Measurements from ENCODE around the gene SAFB.
A peak's percentile ranks its signal among the peaks of the same experiment; 100 is the strongest.

SAFB gene

DNA sequence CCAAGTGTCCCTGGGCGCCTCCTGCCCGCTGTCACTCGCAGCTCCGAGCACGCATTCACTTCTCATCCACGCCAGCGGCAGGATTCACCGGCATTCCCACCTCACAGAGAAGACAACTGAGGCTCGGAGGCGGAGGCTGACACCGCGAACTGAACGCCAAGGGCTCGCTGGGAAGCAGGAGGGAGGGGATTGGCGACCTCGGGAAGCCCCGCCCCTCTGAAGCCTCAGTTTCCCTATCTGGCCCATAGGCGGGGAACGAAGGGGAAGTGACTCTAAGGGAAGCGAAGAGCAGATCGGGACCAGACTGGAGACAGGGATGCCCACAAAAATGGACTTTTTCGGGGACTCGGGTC lies 57.2 kb downstream of the SAFB start:
- Mint-ChIP-seq H3K36me3 (ENCODE audit: low read depth) (peaks cover 3% of the 10 kb centered on the region), H3K4me1 (peaks cover 30% of the 10 kb centered on the region), H3K27me3 (ENCODE audit: low read depth) (no peaks in the 10 kb centered on the region), H3K4me3 (peak overlapping the region; percentile 98 to 100 (median 99)), H3K9me3 (no peaks in the 10 kb centered on the region), H3K27ac (peak overlapping the region; percentile 85 to 96 (median 92))
- TF ChIP-seq CTCF (IDR thresholded peaks at IDR 0.05; ENCODE audit: unreplicated experiment in 3 of 3): no peak

DNA sequence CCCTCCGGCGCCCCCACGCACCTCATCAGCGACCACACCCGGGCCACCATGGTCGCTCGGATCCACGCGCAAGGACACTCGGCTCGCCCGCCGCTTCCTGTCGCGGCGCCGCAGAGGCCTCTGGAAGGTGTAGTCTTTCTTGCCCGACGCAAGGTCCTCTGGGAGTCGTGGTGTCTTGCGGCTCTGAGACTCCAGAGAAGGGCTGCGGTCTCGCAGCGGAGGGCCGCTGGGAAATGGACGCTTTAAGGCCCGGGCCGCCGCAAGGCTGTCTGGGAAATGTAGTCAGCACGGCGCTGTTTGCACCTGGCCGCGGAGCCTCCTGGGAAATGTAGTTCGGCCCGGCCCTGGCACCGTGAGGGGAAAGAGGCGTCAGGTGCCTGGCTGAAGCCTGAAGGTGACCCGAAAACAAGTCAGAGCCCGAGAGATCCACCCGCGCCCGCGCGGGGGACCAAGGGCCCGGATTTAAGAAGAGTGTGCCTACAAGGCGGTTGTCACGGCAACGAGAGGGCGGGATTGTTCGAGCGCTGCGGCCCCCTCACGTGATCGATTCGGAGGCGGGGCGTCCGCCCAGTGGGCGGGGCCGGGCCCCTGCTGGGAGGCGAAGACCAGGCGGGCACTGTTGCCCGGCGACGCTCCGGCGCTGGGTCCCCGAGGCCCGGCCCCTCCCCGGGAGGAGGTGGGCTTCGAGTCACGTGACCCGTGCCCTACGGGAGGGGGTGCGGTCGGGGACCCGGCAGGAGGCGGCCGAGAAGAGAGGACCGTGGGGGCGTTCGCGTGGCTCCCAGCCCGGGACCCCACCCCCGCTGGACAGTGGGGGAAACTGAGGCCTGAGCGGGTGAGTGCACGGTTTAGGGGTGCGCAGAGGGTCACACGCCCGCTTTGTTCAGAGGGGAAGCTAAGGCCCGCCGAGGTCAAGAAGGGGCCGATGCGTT lies 57.8 kb downstream of the SAFB start, which contains the start of the genes HSD11B1L and MICOS13:
TSS of gene HSD11B1L (plus strand) at position 591 of the 932 bp plus-strand sequence. CDS start 3,806 bp downstream, outside the sequence.
TSS of gene MICOS13 (minus strand) at position 80 of the 932 bp plus-strand sequence. CDS start at position 50, 30 bp downstream.
- H3K4me3 Mint-ChIP-seq: peak within 1 kb of the TSS; percentile 98 to 100 (median 99)
- peaks cover 24% of the 10 kb centered on the region for H3K4me1 Mint-ChIP-seq
- H3K27ac Mint-ChIP-seq: peak within 1 kb of the TSS; percentile 85 to 96 (median 92)
- TF ChIP-seq CTCF (IDR thresholded peaks at IDR 0.05; ENCODE audit: unreplicated experiment in 3 of 3): no peak
- H3K27me3 Mint-ChIP-seq (ENCODE audit: low read depth): no peaks in the 10 kb centered on the region
- H3K36me3 Mint-ChIP-seq (ENCODE audit: low read depth): peaks cover 3% of the 10 kb centered on the region
- no peaks in the 10 kb centered on the region for H3K9me3 Mint-ChIP-seq

DNA sequence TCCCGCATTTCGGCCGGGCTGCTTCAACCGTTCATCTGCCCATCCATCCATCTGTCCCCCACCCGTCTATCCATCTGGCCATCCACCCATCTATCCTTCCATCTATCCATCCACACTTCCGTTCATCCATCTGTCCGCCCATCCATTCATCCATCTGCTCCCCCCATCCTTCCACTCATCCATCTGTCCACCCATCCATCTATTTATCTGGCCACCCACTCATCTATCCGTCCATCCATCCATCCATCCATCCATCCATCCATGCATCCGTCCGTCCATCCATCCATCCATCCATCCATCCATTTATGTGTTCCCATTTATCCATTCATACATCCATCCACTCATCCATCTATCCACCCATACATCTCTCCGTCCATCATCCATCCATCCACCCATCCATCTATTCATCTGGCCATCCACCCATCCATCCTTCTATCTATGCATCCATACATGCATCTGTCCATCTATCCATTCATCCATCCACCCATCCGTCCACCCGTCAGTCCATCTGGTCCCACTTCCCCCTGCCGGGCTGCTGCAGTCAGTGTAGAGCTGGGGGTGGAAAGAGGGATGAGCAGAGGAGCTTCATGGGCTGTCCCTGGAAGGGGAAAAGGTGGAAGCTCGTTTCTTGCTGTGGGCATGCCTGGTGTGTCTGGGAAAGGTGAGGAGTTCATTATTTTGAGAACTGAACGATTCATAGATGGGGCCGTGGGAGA lies 58.7 kb downstream of the SAFB start:
- Mint-ChIP-seq H3K9me3 (no peaks in the 10 kb centered on the region), H3K4me3 (peak overlapping the region; percentile 85 to 100 (median 86)), H3K36me3 (ENCODE audit: low read depth) (peaks cover 3% of the 10 kb centered on the region), H3K27me3 (ENCODE audit: low read depth) (no peaks in the 10 kb centered on the region), H3K4me1 (peaks cover 17% of the 10 kb centered on the region), H3K27ac (peak overlapping the region in 2 of 3 experiments; percentile 54 to 62)
- no peak for TF ChIP-seq CTCF (IDR thresholded peaks at IDR 0.05; ENCODE audit: unreplicated experiment in 3 of 3)

DNA sequence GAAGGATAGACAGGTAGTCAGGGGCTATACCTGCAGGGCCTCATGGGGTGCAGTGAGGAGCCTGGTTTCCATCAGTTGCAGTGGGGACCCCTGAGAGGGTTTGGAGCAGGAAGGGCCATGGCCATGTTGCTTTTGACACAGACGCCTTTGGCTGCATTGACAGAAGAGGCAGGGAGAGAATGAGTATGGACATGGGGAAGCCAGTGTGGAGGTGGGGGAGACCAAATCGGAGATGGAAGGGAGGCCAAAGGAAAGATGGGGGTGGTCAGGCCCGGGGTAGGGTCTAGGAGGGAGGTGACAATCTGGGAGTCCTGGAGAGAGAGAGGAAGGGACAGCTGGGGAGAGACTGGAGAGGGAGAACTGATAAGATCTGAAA lies 59.2 kb downstream of the SAFB start:
- Mint-ChIP-seq H3K27ac (peak overlapping the region in 1 of 3 experiments; percentile 62), H3K9me3 (no peaks in the 10 kb centered on the region), H3K36me3 (ENCODE audit: low read depth) (peaks cover 3% of the 10 kb centered on the region), H3K27me3 (ENCODE audit: low read depth) (no peaks in the 10 kb centered on the region), H3K4me1 (peaks cover 15% of the 10 kb centered on the region), H3K4me3 (peak overlapping the region; percentile 85 to 100 (median 86))
- TF ChIP-seq CTCF (IDR thresholded peaks at IDR 0.05; ENCODE audit: unreplicated experiment in 3 of 3): no peak

DNA sequence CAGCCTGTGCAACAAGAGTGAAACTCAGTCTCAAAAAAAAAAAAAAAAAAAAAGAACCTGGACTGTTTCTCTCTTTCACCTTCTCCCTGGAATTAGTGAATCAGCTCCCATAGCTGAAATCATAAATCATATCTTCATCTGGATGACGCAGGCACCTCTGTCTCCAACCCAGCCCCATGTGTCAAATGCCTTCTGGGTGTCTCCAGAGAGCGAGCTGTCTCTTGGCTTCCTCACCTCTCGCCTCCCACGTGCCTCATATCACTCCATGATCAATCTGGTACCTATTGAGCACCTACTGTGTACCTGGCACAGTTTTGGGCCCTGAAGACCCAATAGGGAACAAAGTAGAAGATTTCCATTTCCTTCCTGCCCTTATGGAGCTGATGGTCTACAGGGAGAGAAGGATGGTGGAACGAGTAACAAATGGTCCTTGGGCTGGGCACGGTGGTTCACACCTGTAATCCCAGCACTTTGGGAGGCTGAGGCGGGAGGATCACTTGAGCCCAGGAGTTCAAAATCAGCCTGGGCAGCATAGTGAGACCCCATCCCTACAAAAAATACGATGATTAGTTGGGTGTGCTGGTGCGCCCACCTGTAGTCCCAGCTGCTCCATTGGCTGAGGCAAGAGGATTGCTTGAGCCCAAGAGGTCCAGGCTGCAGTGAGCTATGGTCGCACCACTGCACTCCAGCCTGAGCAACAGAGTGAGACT lies 60.4 kb downstream of the SAFB start:
- peaks cover 3% of the 10 kb centered on the region for H3K36me3 Mint-ChIP-seq (ENCODE audit: low read depth)
- no peaks in the 10 kb centered on the region for H3K9me3 Mint-ChIP-seq
- no peaks in the 10 kb centered on the region for H3K27me3 Mint-ChIP-seq (ENCODE audit: low read depth)
- no peak for TF ChIP-seq CTCF (IDR thresholded peaks at IDR 0.05; ENCODE audit: unreplicated experiment in 3 of 3)
- peaks cover 15% of the 10 kb centered on the region for H3K4me1 Mint-ChIP-seq
- H3K4me3 Mint-ChIP-seq: peak overlapping the region; percentile 69 to 100 (median 73)
- peak overlapping the region in 1 of 3 experiments; percentile 41 for H3K27ac Mint-ChIP-seq

Data from nephron (organoid).